WI38 (cell line): Measurements from ENCODE around the gene C11orf98.

Experiments
- H3K4me3 ChIP-seq: 2 replicates; pipeline ENCODE4 v1.5.1; 2011; ENCODE audit warnings: low read depth, mild to moderate bottlenecking, control low read depth, low read length
- CTCF ChIP-seq: IDR thresholded peaks from 2 replicates; pipeline ENCODE4 v1.5.1; 2012; ENCODE audit warnings: low read depth, mild to moderate bottlenecking, control low read depth, low read length

Gene C11orf98

GRCh38 chr11:62665075-62665598, at the start of gene C11orf98, which contains the start of gene CSKMT:
Gene C11orf98 (minus strand): TSS chr11:62665210. CDS start chr11:62665169, 41 bp downstream.
Gene CSKMT (plus strand): TSS chr11:62665312. CDS start chr11:62665880, 568 bp downstream.
- H3K4me3 ChIP-seq = peak within 1 kb of the TSS; percentile 89
- TF ChIP-seq CTCF = no peak

DNA sequence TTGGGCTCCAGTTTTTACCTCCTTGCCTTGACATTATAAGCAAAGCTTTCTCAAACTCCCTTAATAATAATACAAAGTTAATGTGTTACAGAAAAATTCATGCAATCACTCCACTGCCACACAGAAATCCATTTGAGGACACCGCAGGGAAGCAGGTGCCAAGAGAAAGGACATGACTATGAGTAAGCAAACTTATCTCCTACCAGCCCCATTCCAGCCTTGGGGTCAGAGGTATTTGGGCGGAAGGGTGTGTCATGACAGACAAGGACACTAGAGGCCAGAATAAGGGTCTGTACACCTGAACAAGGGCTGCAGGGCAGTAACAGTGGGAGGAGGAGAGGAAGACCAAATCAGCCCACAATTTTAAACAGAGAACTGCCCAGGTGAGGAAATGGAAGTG, 48.3 kb upstream of the C11orf98 start:
- TF ChIP-seq CTCF = no peak
- H3K4me3 ChIP-seq = no peak overlapping the region

GRCh38 chr11:62712861-62713260, 47.9 kb upstream of the C11orf98 start:
- TF ChIP-seq CTCF = no peak
- no peak overlapping the region for H3K4me3 ChIP-seq

DNA sequence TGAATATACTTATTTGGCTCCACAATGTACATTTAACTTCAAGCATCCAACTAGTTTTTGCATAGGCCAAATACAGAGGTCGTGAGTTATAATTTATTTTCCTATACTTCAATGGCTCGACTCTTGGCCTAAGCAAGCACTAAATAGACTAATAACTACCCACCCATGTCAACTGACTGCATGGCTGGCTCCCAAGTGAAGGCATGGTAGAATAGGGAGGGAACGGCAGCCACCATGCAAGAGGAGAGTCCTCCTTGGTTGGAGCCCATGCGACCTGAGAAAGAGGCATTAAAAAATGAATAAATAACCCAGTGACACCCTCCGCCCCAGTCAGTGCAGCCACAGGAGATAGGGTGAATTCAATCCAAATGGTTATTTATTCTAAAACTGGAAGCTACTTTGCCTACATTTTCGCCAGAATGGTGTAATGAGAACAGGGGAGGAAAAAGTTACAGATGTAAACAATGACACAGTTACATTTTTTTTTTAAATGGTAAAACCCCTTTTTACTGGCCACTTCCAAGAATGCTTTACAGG, 47.3 kb upstream of the C11orf98 start:
- no peak overlapping the region for H3K4me3 ChIP-seq
- no peak for TF ChIP-seq CTCF

- TF ChIP-seq CTCF = no peak
- H3K4me3 ChIP-seq = peak overlapping the region; percentile 60
Measured at GRCh38 chr11:62710001-62710345, 45.0 kb upstream of the C11orf98 start.

- peak overlapping the region; percentile 60 for H3K4me3 ChIP-seq
- TF ChIP-seq CTCF = no peak
Measured at GRCh38 chr11:62709247-62710000, 44.4 kb upstream of the C11orf98 start.

DNA sequence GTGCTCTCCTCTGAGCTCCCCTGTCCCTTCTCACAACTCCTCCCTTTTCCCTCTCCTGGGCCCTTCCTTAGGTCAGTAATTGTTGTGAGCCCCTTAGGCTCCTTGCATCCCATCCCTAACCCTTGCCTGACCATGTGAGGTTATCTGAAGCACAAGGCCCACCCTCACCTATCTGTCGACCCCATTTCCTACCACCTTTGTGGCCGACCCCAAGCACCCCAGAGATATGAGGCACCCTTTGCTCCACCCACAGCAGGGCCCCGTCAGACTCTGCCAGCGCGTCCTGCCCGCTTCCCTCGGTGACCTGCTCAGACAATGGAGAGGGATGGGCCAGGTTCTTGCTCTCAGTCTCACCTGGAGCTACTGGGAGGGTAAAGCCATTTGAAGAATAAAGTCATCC, 43.8 kb upstream of the C11orf98 start:
- no peak for TF ChIP-seq CTCF
- peak overlapping the region; percentile 60 for H3K4me3 ChIP-seq
